B cell (primary cell): ENCODE results near the gene DIS3L2. TPM values are rescaled to one million over a fixed set of nuclear protein-coding genes. Genes with fewer than 3 reads are reported as not detected.

Experiments used
- ATAC-seq: fragments of 200-7000 bp; cut with Tn5 transposase; one replicate; pipeline ENCODE4 v1.10.0; 2021; ENCODE audit warnings: low read depth, mild to moderate bottlenecking, moderate number of reproducible peaks, moderate library complexity
- CTCF ChIA-PET: fragments of 350-600 bp; sonication (Branson Sonifier 250); formaldehyde crosslinking; loops from one replicate; lab custom pipeline; 2021; ENCODE audit warnings: antibody characterized with exemption, inconsistent platforms; lab: Charles Lee
- POLR2A ChIA-PET: fragments of 350-600 bp; sonication (Branson Sonifier 250); formaldehyde crosslinking; loops from one replicate; lab custom pipeline; 2021; ENCODE audit warnings: antibody characterized with exemption; lab: Charles Lee
- DNase-seq: peaks from one replicate; pipeline ENCODE4 v3.0.0; 2013
- H2AFZ ChIP-seq: 2 replicates; pipeline ENCODE4 v1.6.1; 2012; ENCODE audit warnings: mild to moderate bottlenecking, low read depth, low read length; ENCODE audit not compliant: insufficient read depth, poor library complexity, severe bottlenecking
- H3K27ac ChIP-seq, 2 donors: 1 replicate in 1 of 2; 2 replicates in 1 of 2; pipeline ENCODE4 v1.5.1; 2012 to 2013; ENCODE audit warnings: low read length in 2 of 2, mild to moderate bottlenecking in 2 of 2, moderate library complexity in 1 of 2
- H3K27me3 ChIP-seq, 4 experiments: fragments of 200-600 bp in 1 of 4; sonication (generic) in 1 of 4; replicated peaks in 1 of 4; 1 replicate in 2 of 4; 2 replicates in 2 of 4; pipeline versions ENCODE4 v1.6.1 to v1.7.0; 2013 to 2016; ENCODE audit warnings: low read length in 3 of 4, mild to moderate bottlenecking in 2 of 4, mixed read lengths in 1 of 4, moderate library complexity in 1 of 4; ENCODE audit not compliant: insufficient read depth in 4 of 4, control insufficient read depth in 3 of 4; ENCODE audit errors: control extremely low read depth in 1 of 4
- H3K36me3 ChIP-seq, 2 experiments: replicated peaks in 1 of 2; 1 replicate in 1 of 2; 2 replicates in 1 of 2; pipeline versions ENCODE4 v1.6.1 to v1.7.1; 2013; ENCODE audit warnings: low read length in 1 of 2; ENCODE audit not compliant: insufficient read depth in 2 of 2, control insufficient read depth in 1 of 2; ENCODE audit errors: control extremely low read depth in 1 of 2, extremely low read depth in 1 of 2
- H3K4me1 ChIP-seq, 2 donors: fragments of 200-600 bp in 1 of 2; sonication (generic) in 1 of 2; 1 replicate in 1 of 2; 2 replicates in 1 of 2; pipeline versions ENCODE4 v1.5.1 to v1.6.1; 2013 to 2017; ENCODE audit warnings: low read length in 2 of 2; ENCODE audit not compliant: control insufficient read depth in 2 of 2, insufficient read depth in 2 of 2
- H3K4me2 ChIP-seq: replicated peaks from 2 replicates; pipeline ENCODE3; 2012; ENCODE audit warnings: mild to moderate bottlenecking, low read depth, low read length; ENCODE audit not compliant: poor library complexity, severe bottlenecking
- H3K4me3 ChIP-seq, 5 experiments: fragments of 200-600 bp in 1 of 5; sonication (generic) in 1 of 5; 1 replicate in 3 of 5; 2 replicates in 2 of 5; pipeline versions ENCODE4 v1.5.1 to v1.7.0; 2011 to 2016; ENCODE audit warnings: low read length in 4 of 5, mild to moderate bottlenecking in 4 of 5, low read depth in 2 of 5, control low read depth in 1 of 5, moderate library complexity in 1 of 5; ENCODE audit not compliant: insufficient read depth in 1 of 5; ENCODE audit errors: control extremely low read depth in 1 of 5, extremely low read depth in 1 of 5
- H3K79me2 ChIP-seq: fragments of 200-600 bp; sonication (generic); one replicate; pipeline ENCODE4 v1.6.0; 2016; ENCODE audit warnings: low read length; ENCODE audit not compliant: control insufficient read depth, insufficient read depth
- H3K9ac ChIP-seq: fragments of 200-600 bp; sonication (generic); 2 replicates; pipeline ENCODE4 v1.6.1; 2017; ENCODE audit warnings: mild to moderate bottlenecking, low read length, moderate library complexity
- H3K9me3 ChIP-seq, 3 donors: one replicate each; pipeline versions ENCODE4 v1.6.1 to v1.7.1; 2013; ENCODE audit warnings: low read length in 2 of 3; ENCODE audit not compliant: control insufficient read depth in 2 of 3, insufficient read depth in 1 of 3; ENCODE audit errors: control extremely low read depth in 1 of 3
- H4K20me1 ChIP-seq: 2 replicates; pipeline ENCODE4 v1.6.0; 2012; ENCODE audit warnings: mild to moderate bottlenecking, low read length; ENCODE audit not compliant: insufficient read depth, control insufficient read depth, poor library complexity, severe bottlenecking
- H3K27ac Mint-ChIP-seq: one replicate; pipeline ENCODE4 v1.8.0; 2021; ENCODE audit warnings: mixed read lengths
- H3K27me3 Mint-ChIP-seq: one replicate; pipeline ENCODE4 v1.8.0; 2021; ENCODE audit warnings: mixed read lengths
- H3K4me1 Mint-ChIP-seq: one replicate; pipeline ENCODE4 v1.8.0; 2021; ENCODE audit warnings: mixed read lengths
- H3K4me3 Mint-ChIP-seq: one replicate; pipeline ENCODE4 v1.8.0; 2021; ENCODE audit warnings: mixed read lengths
- H3K9me3 Mint-ChIP-seq: one replicate; pipeline ENCODE4 v1.8.0; 2022; ENCODE audit warnings: mixed read lengths; ENCODE audit not compliant: insufficient read depth
- EZH2 ChIP-seq: IDR thresholded peaks from 2 replicates; pipeline ENCODE4 v1.6.1; 2012; ENCODE audit warnings: borderline replicate concordance, low read depth, mild to moderate bottlenecking, moderate library complexity, low read length; ENCODE audit not compliant: insufficient read depth, poor library complexity, severe bottlenecking
- WGBS: methylation state at CpG from one replicate; pipeline ENCODE4 v1.1.5; 2013; ENCODE audit warnings: missing lambda C conversion rate; ENCODE audit not compliant: insufficient coverage; 5-methylcytosine and 5-hydroxymethylcytosine counted together
- intact Hi-C: fragments of 100-400 bp; cut with micrococcal nuclease; formaldehyde crosslinking; loops from one replicate; pipeline ENCODE4 v1.10.0; 2022
- polyA plus RNA-seq: library from polyadenylated mRNA; depleted of rRNA; stranded (reverse); fragments of >200 nt; gene quantifications from 2 replicates; pipeline ENCODE4 v1.2.3, GENCODE V29; 2012
- total RNA-seq, 2 donors: library from RNA; stranded (reverse); fragments of 120-200 nt in 1 of 2; gene quantifications; 1 replicate in 1 of 2; 2 replicates in 1 of 2; pipeline versions ENCODE4 v1.2.3 to v1.2.4, GENCODE V29; 2013 to 2022
- TF ChIP-seq, protein P1 (sequence below): fragments of 200-600 bp; IDR thresholded peaks from one replicate; pipeline ENCODE4 v1.8.0; 2022; ENCODE audit warnings: antibody characterized with exemption, mild to moderate bottlenecking

The DIS3L2 gene
- total and polyA plus RNA-seq, 2 donors (not counting 1 experiment from before 2014, with no cell fraction given): 34.5 to 70.1 TPM

DNA sequence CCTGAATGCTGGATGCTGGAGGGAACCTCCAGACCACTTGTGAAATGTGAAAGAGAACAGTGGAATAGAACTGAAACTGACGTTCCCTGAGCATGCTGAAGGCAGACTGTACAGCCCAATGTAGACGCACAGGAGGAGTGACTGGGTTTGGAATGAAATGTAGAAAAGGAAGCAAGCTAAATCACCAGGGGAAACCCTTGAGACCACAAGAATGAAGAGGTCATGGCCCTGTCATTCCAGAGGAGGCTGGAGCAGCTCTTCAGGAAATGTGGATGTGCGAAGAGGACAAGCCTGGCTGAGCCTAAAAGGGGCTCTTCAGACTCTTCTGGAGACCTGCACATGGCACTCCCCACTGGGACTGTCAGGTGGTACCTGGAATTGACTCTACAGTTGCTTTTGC lies 298.6 kb downstream of the DIS3L2 start:
- intact Hi-C loops: no loop called here
- Histone ChIP-seq H3K4me3 (no peak overlapping the region), H3K4me1 (no peaks in the 10 kb centered on the region), H3K9ac (no peak overlapping the region), H4K20me1 (no peaks in the 10 kb centered on the region), H3K36me3 (peaks cover 0 to 32% of the 10 kb centered on the region in 2 experiments), H2AFZ (no peak overlapping the region), H3K4me2 (no peak overlapping the region), H3K27ac (no peak overlapping the region), H3K79me2 (no peaks in the 10 kb centered on the region), H3K27me3 (no peaks in the 10 kb centered on the region), H3K9me3 (no peaks in the 10 kb centered on the region)
- Mint-ChIP-seq H3K9me3 (no peaks in the 10 kb centered on the region), H3K4me3 (no peak overlapping the region), H3K4me1 (no peaks in the 10 kb centered on the region), H3K27ac (no peak overlapping the region), H3K27me3 (no peaks in the 10 kb centered on the region)
- no peak for ATAC-seq
- ChIA-PET POLR2A (no interaction called here), CTCF (interaction anchor here (1.1 kb wide), 1 partner anchor 9 kb away, joined by 3 read pairs; no protein-coding TSS in a partner anchor)
- DNase-seq: no peak
- 40% methylated on average over 3 of the region's 3 CpGs for WGBS
- TF ChIP-seq EZH2: no peak
- TF ChIP-seq, protein P1, sequence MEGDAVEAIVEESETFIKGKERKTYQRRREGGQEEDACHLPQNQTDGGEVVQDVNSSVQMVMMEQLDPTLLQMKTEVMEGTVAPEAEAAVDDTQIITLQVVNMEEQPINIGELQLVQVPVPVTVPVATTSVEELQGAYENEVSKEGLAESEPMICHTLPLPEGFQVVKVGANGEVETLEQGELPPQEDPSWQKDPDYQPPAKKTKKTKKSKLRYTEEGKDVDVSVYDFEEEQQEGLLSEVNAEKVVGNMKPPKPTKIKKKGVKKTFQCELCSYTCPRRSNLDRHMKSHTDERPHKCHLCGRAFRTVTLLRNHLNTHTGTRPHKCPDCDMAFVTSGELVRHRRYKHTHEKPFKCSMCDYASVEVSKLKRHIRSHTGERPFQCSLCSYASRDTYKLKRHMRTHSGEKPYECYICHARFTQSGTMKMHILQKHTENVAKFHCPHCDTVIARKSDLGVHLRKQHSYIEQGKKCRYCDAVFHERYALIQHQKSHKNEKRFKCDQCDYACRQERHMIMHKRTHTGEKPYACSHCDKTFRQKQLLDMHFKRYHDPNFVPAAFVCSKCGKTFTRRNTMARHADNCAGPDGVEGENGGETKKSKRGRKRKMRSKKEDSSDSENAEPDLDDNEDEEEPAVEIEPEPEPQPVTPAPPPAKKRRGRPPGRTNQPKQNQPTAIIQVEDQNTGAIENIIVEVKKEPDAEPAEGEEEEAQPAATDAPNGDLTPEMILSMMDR: no peak

DNA sequence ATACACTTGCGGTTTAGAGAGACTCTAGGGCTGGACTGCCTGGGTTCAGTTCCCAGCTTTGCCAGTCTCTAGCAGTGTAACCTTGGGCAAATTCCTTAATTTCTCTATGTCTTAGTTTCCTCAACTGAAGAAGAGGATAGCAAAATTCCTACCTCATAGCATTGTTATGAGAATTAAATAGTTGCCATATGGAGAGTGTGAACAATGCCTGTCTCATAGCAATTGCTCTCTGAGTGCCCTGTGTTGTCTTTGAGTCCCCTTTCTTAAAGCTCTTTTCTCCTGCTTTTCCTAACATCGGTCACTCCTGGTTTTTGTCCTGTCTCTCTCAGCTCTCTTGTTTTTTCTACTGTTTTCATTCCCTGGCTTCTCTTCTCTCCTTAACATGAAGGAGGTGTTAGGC lies 300.3 kb downstream of the DIS3L2 start:
- Mint-ChIP-seq H3K4me3 (no peak overlapping the region), H3K9me3 (no peaks in the 10 kb centered on the region), H3K27ac (no peak overlapping the region), H3K27me3 (no peaks in the 10 kb centered on the region), H3K4me1 (no peaks in the 10 kb centered on the region)
- Histone ChIP-seq H3K79me2 (no peaks in the 10 kb centered on the region), H3K27ac (no peak overlapping the region), H2AFZ (no peak overlapping the region), H3K9me3 (no peaks in the 10 kb centered on the region), H3K4me1 (no peaks in the 10 kb centered on the region), H3K9ac (no peak overlapping the region), H3K27me3 (no peaks in the 10 kb centered on the region), H3K4me2 (no peak overlapping the region), H3K4me3 (no peak overlapping the region), H3K36me3 (peaks cover 0 to 36% of the 10 kb centered on the region in 2 experiments), H4K20me1 (no peaks in the 10 kb centered on the region)
- WGBS: 100% methylated on average over 2 of the region's 2 CpGs
- TF ChIP-seq, protein P1: no peak
- TF ChIP-seq EZH2: no peak
- intact Hi-C loops: no loop called here
- ATAC-seq: no peak
- no peak for DNase-seq
- ChIA-PET CTCF (no interaction called here), POLR2A (no interaction called here)
